ENCODE measurements around the gene BTBD2.

The BTBD2 gene

GRCh38 chr19:2050349-2050990 lies 35.0 kb upstream of the BTBD2 start:
- DNase-seq: no peak

- DNase-seq: peak; percentile 14
These were observed 34.3 kb upstream of the BTBD2 start for GRCh38 chr19:2049741-2050348.

GRCh38 chr19:2048959-2049740 lies 33.6 kb upstream of the BTBD2 start:
- DNase-seq: no peak

GRCh38 chr19:2048104-2048958 lies 32.8 kb upstream of the BTBD2 start:
- no peak for DNase-seq

GRCh38 chr19:2047449-2048103 lies 32.1 kb upstream of the BTBD2 start:
- no peak for DNase-seq

GRCh38 chr19:2047076-2047448 lies 31.5 kb upstream of the BTBD2 start:
- DNase-seq: no peak

GRCh38 chr19:2046046-2046907 lies 30.8 kb upstream of the BTBD2 start:
- no peak for DNase-seq

GRCh38 chr19:2045501-2046045 lies 30.1 kb upstream of the BTBD2 start:
- no peak for DNase-seq

GRCh38 chr19:2044709-2045500 lies 29.4 kb upstream of the BTBD2 start:
- no peak for DNase-seq

- no peak for DNase-seq
These were observed 28.6 kb upstream of the BTBD2 start for GRCh38 chr19:2043961-2044708.

GRCh38 chr19:2043251-2043641 lies 27.7 kb upstream of the BTBD2 start:
- DNase-seq: no peak

GRCh38 chr19:2042485-2043250 lies 27.2 kb upstream of the BTBD2 start:
- no peak for DNase-seq

- DNase-seq: peak; percentile 81
These were observed 26.4 kb upstream of the BTBD2 start for GRCh38 chr19:2041683-2042484.

- no peak for DNase-seq
These were observed 25.8 kb upstream of the BTBD2 start for GRCh38 chr19:2041433-2041682.

- no peak for DNase-seq
These were observed 25.3 kb upstream of the BTBD2 start for GRCh38 chr19:2040647-2041432.

GRCh38 chr19:2039959-2040646 lies 24.6 kb upstream of the BTBD2 start:
- no peak for DNase-seq
